D341Med (cell line): ENCODE data around the gene ARMH3.
"Not testable (repeated sequence)": the region's sequence is repeated elsewhere in the genome, so short reads cannot be mapped to it uniquely, and the experiment has no call there.

Experiments
- DNase-seq: peaks from one replicate; pipeline ENCODE4 v3.0.0; 2012; ENCODE audit warnings: low spot score

The ARMH3 gene

DNA sequence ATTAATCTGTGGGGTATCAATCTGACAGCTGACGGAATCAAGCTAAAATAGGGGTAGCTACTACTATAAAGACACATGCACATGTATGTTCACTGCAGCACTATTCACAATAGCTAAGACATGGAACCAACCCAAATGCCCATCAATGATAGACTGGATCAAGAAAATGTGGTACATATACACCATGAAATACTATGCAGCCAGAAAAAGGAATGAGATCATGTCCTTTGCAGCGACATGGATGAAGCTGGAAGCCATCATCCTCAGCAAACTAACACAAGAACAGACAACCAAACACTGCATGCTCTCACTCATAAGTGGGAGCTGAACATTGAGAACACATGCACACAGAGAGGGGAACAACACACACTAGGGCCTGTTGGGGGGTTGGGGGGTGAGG is 75.3 kb downstream of the ARMH3 start:
- DNase-seq: not testable (repeated sequence)

DNA sequence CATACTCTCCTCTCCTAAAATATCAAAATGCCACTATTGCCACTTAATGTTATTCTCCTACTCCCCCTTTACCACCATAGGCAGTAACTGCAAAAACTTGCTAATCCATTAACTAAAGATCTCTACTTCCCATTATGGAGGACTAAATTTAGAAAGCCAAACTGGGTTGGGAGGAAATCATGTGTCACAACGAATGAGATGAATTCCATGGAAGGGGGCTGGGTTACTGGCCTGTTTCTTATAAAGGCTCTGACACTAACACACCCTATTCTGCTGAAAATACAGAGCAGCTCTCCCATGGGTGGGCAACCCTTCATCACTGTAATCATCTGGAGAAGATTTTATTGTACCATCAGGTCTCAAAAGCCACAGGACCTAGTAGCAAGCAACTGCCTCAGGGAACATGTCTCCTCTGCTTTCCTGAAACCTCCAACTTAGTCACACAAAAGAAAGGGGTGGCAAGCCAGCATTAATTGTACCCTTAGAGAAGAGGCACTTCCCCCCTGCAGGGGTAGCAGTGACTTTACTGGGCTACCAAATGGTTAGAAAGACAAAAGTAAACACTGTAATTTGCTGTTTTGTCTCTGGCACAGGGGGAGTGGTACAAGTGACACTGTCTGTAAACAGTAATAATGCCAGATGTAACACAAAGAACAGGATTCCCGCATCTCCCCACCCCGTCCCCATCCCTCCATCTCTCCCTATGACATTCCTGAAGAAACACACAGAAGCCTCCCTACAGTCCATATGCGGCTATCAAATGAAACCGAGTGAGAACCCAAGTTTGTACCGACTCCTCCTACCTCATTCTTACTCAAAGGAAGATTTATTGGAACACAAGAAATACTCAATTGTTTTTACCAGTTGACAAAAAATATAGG is 81.6 kb downstream of the ARMH3 start:
- DNase-seq: no peak

DNA sequence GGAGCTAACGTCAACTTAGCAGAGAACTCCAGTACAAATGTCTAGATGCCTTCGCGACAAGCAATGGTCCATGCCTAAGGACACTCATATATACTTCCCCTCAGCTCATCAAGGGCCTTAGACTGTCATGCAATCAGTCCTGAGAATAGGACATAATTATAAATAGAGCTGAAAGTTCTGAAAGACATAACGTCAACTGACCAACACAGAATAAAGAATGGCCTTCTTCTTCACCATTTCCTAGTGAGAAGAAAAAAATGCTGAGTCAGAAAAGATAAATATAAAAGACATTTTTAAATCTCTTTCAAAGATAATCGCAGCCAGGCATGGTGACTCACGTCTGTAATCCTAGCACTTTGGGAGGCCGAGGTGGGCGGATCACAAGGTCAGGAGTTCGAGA is 83.2 kb downstream of the ARMH3 start:
- DNase-seq: no peak

DNA sequence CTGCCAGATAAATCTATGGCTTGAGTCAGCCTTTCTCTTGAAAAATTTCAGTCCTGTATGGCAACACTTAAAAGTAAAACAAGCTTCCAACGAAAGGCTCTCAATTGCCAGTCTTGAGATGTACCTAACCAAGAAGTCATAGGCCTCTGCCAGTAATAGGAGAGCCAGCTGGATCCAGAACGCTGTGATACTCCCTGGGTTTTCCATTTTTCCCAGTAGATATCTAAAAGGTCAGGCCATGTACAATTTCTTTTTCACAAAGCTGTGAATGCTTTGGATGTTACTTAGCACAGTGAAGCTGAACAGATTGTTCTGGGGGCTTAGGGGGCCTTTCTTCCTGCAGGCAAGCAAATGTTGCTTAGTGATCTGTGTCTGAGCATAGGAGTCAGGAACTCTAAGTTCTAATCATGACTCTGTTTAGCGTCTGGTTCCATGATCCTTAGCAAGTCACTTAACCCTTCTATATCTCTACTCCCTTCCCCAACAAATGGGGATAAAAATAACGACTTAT is 86.5 kb downstream of the ARMH3 start:
- DNase-seq: no peak

DNA sequence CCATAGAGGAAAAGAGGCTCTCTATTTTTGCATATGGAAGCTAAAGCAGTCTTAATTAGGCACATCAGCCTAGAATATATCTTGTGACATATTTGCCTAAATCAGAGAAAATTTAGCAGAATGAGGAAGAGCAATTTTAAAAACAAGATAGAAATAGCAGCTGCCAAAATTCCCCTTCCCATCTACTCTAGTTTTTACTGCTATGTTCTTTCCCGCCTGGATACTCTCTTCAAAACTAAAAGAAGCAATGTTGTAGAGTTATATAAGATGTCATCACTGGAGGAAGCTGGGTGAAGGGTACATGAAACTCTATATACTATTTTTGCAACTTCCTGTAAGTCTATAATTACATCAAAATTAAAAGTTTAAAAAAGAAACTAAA is 87.0 kb downstream of the ARMH3 start:
- DNase-seq: no peak

DNA sequence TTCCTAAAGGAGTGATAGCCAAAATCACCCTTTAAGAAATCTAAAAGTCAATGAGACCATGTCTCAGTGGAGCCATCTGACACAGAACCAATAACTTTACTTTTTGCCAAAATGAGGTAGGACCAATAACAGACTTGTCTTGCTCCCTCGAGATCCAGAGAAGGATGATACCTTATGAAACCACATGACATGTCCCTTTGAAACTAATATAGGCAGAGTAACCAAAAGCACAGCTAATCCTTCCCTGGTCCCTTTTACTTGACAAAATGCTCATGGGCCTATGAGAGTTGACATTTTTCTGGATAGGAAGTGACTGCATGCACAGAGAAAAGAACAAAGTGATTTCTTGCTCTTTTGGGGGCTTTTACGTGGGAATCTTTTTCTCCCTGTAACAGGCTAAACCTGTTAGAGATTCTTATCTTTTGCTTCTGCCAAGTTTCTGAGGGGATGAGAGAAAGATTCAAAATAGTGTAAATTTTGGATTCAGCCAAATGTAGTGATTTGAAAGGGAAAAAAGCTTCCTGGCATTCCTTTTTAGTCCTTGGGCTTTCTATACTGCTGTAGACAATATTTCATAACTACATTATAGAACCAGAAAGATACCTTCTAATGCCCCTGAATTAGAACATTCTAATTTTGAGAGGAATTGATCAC is 87.6 kb downstream of the ARMH3 start:
- DNase-seq: no peak

DNA sequence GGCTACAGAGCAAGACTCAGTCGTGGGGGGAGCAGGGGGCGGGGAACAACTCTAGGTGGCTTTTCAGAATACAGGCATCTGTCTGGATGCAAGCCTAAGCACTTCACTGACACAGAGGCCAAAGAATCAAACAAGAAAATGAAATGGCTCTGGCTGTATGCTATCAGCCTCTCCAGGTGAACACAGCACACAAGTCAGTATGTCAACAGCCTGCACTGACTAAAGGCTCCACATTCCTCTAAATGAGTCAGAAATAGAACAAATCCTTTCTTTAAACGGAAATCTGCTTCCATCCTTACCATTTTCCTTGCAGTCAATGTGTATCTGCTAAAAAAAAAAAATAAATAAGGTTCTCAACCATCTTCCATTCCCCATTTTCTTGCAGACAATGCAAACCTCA is 88.3 kb downstream of the ARMH3 start:
- DNase-seq: no peak

DNA sequence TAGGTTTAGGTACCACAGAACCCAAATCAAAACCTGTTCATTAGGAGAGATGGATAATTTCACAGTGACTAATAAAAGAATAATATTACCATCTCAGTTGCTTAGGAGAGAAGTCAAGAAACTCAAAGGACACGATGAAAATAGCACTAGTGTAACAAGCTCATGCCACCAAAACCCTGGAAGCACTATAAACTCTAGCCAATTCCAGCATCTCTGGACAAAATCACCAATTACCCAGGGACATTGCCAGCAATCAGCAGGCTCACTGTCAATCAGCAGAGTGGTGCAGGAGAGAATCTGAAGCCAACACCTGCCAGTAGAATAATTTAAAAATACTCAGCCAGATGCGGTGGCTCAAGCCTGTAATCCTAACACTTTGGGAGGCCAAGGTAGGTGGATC is 88.9 kb downstream of the ARMH3 start:
- no peak for DNase-seq

DNA sequence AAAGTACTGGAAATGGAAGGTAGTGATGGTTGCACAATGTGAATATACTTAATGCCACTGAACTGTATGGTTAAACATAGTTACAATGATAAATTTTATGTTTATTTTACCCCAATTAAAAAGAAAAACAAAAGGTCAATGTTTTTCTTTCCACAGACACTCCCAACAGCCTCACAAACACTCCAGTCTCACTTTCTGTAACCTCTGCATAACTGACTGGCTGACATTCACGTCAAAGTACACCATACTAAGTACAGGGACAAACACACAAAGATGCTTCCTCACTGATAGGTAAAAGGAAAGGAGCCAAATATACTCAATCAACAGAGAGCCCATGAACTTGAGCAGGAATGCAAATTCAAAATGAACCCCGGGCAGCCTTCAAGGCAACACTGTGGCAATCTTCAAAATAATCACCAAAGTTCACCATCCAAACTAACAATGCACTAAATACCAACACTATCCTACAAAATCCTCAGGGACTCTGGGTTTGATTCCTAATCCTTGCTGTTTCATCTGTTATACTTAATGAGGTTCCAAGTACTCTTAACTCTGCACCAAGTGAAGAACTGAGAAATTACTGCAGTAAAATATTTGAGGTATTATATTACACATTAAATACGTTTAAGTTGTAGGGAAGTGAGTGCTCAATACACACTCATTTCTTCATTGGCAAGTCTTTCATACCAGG is 90.8 kb downstream of the ARMH3 start:
- no peak for DNase-seq

DNA sequence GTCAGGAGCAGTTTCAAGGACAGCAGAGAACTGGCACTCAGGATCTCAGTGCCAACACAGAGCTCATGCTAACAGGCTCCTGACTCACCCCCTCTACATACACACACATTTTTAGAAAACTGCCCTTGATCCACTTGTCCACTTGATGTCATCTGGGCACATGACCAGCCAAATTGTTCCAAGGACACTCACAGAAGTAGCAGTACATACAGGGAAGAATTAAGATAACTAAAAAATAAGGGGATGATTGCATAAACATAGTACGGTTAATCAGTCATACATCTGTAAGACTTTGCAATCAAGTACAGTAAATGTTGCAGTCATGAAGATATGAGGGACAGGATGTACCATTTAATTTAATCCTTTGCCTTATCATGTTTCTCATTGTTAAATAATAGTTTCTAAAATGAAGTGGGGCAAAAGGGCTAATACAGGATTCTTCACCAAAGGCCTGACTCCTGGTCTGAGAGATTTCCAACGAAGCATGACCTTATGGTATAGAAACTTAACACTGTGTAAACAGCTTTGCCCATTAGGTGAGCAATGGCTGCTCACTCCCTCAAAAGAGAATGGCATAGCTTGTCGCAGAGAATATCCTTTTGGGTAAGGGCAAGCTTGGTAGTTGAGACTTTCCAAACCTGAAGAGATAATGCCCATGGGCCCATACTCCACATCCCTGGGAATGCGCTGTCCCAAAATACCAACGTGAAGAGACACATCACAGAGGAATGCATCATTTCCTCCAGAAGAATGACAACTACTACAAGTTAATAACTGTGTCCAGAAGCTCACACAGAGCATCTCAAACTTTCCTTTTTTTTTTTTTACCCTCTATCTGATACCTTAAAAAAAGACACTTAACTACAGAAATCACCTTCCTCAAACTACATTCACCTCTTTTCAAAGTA is 94.1 kb downstream of the ARMH3 start:
- no peak for DNase-seq

DNA sequence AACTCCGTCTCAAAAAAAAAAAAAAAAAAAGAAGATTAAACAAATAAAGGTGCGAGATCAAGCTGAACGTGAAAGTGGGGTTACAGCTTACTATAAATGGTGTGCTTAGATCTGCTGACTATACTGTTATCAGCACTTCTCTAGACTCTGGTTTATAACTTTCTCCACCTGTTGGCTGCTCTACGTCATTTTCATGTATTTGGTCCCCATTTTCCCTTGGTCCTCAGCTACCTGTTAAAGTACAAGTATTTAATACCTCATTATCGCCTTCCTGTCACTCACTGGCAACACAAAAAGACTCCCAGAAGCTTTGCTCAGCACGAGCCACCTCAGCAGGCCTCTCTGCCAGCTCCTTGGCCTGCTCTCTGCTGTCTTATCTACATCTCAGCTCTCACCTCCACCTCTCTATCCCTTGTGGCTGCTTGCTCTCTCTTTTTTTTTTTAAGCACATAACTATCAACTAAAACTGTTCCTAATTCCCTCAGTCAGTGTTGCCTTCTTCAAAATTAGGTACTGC is 95.0 kb downstream of the ARMH3 start:
- DNase-seq: no peak

DNA sequence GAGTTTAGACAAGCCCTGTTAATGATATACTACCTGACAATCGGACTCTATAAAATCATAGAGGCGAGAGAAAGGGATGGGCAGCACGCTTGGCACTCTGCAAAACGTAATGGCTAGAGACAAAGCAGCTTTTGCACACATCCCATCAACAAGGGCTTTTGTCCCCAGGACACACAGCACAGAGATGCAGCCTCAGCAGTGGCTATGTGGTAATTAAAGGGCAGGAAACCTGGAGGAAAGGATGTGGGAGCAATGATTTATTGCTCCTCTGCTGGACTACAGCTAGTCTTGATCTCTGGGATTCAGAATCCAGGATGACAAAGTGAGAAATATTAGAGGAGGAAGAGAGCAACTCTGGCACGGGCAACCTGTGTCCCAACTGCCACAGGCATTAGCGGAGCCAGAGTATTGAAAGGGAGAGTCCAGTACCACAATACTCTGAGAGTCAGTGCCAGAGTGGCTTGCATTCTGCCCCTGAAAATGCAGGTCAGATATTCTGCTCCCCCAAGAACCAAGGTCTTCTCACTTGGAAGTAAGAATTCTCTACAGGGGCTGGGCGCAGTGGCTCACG is 96.5 kb downstream of the ARMH3 start:
- DNase-seq: no peak

DNA sequence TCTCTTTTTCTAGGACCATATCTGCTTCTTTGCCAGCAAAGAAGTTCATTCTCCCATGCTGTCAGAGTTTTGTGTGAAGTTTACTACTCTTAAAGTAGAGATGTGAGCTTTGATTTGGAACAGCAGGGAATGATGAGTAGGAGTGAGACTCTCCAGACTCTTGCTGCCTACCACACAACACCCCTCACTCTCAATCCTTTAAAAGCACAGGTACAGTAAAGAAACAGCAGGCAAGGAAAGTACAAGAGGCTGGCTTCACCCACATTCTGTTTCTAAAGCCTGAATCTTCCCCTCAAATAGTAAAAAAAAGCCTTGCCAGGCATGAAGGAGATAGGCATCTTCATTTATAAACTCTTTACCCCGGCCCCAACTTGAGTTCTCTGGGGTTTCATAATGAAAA is 97.3 kb downstream of the ARMH3 start:
- DNase-seq: no peak

DNA sequence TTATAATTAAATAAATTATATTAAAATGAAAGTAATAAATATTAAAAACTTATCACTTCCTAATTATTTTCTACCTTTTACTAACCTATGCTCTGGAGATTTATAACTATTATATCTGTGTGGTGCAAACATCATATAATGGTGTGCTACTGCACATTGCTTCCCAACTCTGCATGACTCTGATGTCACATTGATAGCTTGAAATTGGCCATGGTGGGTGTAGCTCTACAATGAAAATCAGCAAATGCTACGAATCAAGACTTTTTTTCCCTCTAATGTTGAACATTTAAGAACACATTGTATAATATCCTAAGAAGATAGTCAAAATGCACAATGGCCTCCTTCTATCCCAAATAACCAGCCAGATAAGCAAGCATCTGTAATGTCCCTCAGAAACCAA is 99.1 kb downstream of the ARMH3 start:
- DNase-seq: no peak

DNA sequence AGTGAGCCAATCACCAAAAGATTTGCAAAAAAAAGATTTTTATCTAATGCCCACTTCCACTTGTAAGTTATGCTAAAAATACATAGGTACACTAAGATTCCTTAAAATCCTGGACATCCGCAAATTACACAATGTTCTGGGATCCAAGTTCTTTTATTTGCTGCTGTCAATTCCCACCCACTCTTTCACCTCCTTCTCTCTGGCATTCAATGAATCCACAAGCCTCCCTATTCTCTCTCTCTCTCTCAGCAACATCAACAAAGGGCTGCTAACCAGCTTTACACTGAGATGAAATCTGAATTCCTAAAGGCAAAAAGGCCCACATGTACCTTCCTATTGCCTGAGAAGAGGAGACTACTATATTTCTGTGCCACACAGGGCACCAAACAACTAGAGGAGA is 99.9 kb downstream of the ARMH3 start:
- DNase-seq: no peak

DNA sequence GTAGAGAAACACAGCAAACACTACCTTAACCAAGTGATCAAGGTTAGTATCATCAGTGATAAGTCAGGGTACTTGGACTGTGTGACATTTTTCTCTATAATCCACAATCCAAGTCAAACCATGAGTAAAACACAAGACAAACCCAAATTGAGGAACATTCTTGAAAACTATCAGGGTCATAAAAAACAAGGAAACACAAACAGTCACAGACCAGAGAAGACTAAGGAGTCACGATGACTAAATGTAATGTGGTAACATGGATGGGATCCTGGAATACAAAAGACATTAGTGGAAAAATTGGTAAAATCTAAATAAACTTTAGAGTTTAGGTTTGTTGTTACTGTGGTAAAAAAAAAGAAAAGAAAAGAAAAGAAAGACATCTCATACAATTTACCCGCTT is 103.8 kb downstream of the ARMH3 start:
- no peak for DNase-seq

DNA sequence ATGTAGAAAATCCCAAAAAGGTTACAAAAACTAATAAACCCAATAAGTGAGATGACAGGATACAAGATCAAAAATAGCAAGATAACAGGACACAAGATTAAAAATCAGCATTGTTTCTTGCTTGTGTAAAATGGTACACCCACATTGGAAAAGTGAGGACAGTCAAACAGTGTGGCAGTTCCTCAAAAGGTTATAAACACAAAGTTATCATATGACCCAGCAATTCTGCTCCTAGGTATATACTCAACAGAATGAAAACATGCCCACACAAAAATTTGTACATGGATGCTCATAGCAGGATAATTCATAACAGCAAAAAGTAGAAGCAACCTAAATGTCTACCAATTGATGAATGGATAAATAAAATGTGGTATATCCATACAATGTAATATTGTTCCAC is 105.8 kb downstream of the ARMH3 start:
- DNase-seq: no peak

DNA sequence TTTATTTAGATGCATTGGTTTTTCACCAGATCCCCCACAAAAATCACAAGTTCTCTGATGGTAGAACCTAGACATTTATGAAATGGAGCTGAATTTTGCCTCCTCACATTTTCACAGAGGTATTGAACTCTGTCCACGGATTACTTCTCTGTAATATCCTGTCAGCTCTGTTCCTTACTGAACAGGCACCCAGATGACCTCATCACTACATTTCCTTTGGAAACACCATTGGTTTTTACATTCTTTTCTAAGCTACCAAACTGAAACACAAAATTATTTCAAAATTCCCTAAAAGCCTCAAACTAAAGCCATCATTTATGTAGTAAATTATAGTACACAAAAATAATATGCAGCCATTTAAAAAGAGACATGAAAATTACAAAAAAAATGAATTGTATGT is 114.1 kb downstream of the ARMH3 start:
- DNase-seq: no peak

DNA sequence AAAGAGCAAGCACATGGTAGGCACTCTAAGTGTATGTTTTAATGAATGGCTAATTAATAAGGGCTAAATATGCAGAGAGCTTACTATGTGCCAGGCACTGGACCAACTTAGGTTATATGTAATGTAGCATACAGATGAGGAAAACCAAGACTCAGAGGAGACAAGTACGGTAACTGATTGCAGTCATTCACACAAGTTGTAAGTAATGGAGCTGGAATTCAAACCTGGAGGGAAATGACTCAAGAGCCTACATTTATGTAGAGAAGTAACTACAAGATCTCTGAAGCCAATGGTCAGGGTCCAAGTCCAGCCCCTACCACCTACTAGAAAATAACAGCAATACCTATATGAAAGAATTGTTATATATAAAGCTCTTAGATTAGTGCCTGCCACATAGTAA is 115.1 kb downstream of the ARMH3 start:
- DNase-seq: no peak

DNA sequence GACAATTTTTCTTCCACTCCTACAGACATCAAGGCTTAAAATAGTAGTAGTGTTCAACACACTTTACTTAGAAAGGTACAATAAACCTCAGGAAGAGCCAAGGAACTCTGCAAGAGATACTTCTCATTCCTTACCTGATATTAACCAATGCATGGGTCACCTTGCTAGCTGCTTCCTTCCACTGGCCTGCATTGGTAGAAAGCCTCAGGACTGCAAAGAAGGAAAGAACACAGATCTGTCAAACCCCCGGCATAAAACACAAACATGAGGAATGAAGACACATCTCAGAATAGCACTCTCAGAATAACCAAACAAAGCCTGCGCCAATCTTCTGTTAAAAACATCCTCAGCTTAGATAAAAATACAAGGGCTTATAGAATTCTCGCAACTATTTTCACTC is 116.2 kb downstream of the ARMH3 start:
- DNase-seq: no peak

DNA sequence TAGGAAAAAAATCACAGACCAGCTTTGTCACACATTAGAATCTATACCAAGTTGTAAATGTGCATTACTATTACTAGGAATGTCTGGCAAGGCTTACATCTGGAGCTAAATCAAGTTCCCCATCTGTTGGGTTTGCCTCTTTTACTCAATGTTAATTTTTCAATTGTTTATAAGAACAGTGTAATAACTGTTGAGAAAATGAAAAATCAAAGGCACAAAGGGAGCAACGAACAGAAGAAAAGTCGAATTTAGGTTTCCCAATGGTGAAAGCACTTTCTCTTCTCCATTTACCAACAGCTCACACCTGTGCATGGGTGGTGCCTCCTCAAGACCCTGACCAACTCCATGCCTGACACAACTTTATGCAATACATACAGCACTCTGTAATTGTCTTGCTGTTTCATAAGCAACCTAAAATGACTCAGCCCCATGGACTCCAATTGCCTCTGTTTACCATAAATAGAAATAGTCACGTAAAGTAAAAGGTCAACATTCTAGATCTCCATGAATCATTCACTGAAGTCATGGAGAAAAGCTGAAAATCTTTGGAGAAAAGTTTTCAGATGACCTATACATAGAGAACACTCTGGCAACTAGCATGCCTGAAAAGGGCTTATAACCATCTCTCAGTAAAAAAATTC is 116.8 kb downstream of the ARMH3 start:
- no peak for DNase-seq
